Right atrium auricular region (tissue), 2 donors: ENCODE measurements around the gene KCNA2. TPM values are rescaled to one million over a fixed set of nuclear protein-coding genes. Genes with fewer than 3 reads are reported as not detected.

Source experiments
- DNase-seq: peaks from one replicate; pipeline ENCODE4 v3.0.0-alpha.2; 2019; ENCODE audit warnings: low spot score
- H3K27ac ChIP-seq, 2 donors: fragments of 200-600 bp; sonication (generic); 1 replicate in 1 of 2; 2 replicates in 1 of 2; pipeline ENCODE4 v1.5.1; 2016 to 2019
- H3K27me3 ChIP-seq, 2 donors: fragments of 200-600 bp; sonication (generic); one replicate each; pipeline versions ENCODE4 v1.5.1 to v1.6.0; 2017 to 2019
- H3K36me3 ChIP-seq: fragments of 200-600 bp; sonication (generic); one replicate; pipeline ENCODE4 v1.5.1; 2016
- H3K4me1 ChIP-seq, 2 donors: fragments of 200-600 bp; sonication (generic); one replicate each; pipeline versions ENCODE4 v1.5.1 to v1.6.0; 2017 to 2019
- H3K4me3 ChIP-seq, 2 donors: fragments of 200-600 bp; sonication (generic); 1 replicate in 1 of 2; 2 replicates in 1 of 2; pipeline ENCODE4 v1.5.1; 2017 to 2019; ENCODE audit warnings: mild to moderate bottlenecking in 1 of 2, moderate library complexity in 1 of 2
- H3K9me3 ChIP-seq, 2 donors: fragments of 200-600 bp; sonication (generic); one replicate each; pipeline ENCODE4 v1.5.1; 2019
- total RNA-seq, 2 donors: library from RNA; depleted of rRNA; stranded (reverse); fragments of >200 nt; gene quantifications; one replicate each; pipeline ENCODE4 v1.1.0, GENCODE V29; 2016
- TF ChIP-seq, protein P1 (sequence below), 2 donors: fragments of 200-600 bp; sonication (generic); IDR thresholded peaks; one replicate each; pipeline ENCODE4 v1.5.1; 2019; ENCODE audit warnings: antibody characterized with exemption in 2 of 2

Gene KCNA2
- total RNA-seq, 2 donors from 2014 or later = 0.28 to 0.78 TPM

DNA sequence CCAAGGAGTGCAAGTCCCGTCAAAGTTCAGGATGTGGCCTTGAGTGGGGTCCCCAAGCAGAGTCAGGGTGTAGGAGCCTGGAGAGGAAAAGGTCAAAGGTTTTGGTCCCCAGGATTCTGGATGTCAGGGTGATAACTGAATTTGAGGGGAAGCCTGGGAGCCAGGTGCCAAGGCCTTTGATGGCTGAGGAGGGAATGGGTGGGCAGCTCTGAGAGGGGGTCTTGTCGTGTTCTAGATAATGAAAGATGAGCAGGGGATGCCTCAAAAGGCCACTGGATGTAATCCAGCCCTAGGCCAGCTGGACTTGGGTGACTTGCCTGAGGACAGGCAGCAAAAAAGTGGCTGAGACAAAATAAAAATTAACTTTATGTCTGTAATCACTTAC, 27.5 kb upstream of the KCNA2 start:
- DNase-seq = no peak
- Histone ChIP-seq H3K36me3 (no peaks in the 10 kb centered on the region), H3K27me3 (no peaks in the 10 kb centered on the region), H3K4me1 (peaks cover 0 to 30% of the 10 kb centered on the region in 2 donors), H3K9me3 (no peaks in the 10 kb centered on the region), H3K4me3 (no peak overlapping the region), H3K27ac (no peak overlapping the region)
- TF ChIP-seq, protein P1, sequence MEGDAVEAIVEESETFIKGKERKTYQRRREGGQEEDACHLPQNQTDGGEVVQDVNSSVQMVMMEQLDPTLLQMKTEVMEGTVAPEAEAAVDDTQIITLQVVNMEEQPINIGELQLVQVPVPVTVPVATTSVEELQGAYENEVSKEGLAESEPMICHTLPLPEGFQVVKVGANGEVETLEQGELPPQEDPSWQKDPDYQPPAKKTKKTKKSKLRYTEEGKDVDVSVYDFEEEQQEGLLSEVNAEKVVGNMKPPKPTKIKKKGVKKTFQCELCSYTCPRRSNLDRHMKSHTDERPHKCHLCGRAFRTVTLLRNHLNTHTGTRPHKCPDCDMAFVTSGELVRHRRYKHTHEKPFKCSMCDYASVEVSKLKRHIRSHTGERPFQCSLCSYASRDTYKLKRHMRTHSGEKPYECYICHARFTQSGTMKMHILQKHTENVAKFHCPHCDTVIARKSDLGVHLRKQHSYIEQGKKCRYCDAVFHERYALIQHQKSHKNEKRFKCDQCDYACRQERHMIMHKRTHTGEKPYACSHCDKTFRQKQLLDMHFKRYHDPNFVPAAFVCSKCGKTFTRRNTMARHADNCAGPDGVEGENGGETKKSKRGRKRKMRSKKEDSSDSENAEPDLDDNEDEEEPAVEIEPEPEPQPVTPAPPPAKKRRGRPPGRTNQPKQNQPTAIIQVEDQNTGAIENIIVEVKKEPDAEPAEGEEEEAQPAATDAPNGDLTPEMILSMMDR (IDR thresholded peaks at IDR 0.05) = no peak

DNA sequence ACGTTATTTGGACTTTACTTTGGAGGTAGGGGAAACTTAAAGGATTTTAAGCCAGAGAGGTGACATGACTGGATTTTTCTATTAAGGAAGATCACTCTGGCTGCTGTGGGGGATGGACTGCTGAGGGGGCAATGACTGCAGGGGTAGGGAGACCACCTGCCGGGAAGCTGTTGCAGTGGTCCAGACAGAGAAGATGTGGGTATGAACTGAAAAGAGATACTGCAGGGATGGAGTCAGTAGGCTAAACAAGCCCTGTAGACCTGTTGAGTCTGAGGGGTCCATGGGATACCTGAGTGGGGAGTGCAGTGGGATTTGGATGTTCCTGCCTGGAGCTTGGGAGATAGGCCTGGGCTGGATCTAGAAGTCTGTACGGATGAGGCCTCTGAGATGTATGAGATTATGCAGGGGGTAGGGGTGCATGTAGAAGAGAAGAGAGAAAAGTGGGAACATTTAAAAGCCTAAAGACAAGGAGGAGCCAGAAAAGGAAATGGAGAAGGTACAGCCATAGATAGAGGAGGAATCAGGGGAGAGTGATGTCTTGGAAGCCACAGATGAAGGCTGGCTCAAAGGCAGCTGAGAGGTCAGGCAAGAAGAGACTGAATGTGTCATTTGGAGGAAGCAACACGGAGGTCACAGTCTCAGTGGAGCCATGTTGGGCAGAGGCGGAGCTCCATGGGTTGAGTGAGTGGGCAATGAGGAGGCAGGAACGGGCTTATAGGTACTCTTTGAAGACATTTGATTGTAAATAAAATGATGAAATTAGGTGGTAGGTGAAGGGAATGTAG, 25.9 kb upstream of the KCNA2 start:
- Histone ChIP-seq H3K9me3 (no peaks in the 10 kb centered on the region), H3K4me1 (peaks cover 0 to 18% of the 10 kb centered on the region in 2 donors), H3K27ac (no peak overlapping the region), H3K36me3 (no peaks in the 10 kb centered on the region), H3K4me3 (no peak overlapping the region), H3K27me3 (no peaks in the 10 kb centered on the region)
- TF ChIP-seq, protein P1 (IDR thresholded peaks at IDR 0.05) = no peak
- DNase-seq = no peak

DNA sequence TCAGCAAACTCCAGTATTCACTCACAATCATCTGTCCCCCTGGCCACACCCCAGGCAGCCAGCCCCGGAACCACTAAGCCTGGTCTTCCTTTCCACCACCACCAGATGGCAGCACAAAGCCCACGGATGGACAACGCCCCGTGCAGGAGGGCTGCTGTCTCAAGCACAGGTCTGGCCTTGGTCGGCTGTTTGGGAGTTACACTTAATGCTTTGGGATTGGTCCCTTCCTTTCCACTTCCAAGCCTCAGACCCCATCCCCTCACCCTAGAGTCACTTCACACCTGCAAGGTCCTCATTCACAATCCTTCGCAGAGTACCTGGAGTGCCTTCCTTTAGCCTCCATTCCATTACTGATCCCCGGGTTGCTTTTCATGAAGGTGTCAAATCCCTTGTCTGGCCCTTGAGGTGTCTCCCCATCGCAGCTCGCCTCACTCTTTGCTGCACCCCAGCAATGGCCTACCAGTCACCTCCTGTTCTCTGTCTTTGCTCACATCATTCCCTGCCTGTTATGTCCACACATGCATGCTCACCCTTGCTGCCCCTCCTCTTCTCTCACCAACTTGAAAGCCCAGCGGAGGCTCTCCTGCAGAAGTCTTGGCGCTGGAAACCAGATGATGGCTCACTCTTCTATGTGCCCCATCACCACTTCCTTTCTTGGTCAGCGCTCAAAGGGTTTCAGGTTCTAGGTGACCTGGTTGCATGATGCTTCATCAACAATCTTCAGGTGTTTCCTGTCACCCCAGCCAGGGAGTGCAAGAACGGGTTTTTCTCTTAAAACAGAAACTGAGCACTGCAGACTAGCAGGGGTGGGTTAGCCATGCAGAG, 24.9 kb upstream of the KCNA2 start:
- no peak for DNase-seq
- no peaks in the 10 kb centered on the region for H3K36me3 ChIP-seq
- TF ChIP-seq, protein P1 (IDR thresholded peaks at IDR 0.05) = peak; percentile 77 to 93
- H3K27ac ChIP-seq = no peak overlapping the region
- peaks cover 0 to 18% of the 10 kb centered on the region in 2 donors for H3K4me1 ChIP-seq
- no peak overlapping the region for H3K4me3 ChIP-seq
- no peaks in the 10 kb centered on the region for H3K9me3 ChIP-seq
- H3K27me3 ChIP-seq = no peaks in the 10 kb centered on the region

DNA sequence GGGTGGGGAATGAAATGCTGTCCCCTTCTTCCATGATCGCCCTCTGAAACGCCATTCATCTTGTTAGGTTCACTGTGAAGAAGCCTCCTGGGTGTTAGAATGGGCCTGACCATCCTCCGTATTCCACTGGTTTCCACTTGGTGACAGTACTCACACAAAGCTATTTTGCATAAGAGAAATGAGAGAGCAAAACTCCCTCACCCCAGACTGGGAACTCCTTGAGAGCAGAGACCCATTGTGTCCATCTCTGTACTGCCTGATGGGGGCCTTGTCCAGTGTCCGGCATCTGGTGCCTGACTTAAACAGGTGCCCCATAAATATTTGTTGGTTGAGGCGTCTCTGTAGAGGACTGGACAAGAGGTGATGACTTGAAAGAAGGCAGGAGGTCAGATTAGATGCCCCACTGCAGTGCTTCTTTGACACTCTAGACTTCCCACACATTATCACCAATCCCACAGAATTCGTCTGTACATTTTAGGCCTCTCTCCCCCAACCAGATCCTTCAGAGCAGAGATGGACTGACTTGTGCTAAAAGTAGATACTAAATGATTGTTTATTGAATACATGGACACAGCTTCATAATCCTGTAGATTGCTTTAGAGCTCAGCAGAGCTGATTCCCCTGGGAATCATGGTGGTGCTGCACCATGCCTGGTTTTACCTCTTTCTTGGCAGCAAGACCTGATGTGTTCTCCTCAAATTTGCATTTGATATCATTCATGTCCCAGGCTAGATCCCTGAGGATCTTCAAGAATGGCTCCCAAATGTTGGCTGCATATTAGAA, 22.4 kb upstream of the KCNA2 start:
- Histone ChIP-seq H3K9me3 (peaks cover 0 to 2% of the 10 kb centered on the region in 2 donors), H3K27me3 (no peaks in the 10 kb centered on the region), H3K4me1 (peaks cover 0 to 2% of the 10 kb centered on the region in 2 donors), H3K36me3 (no peaks in the 10 kb centered on the region), H3K27ac (no peak overlapping the region), H3K4me3 (no peak overlapping the region)
- no peak for DNase-seq
- TF ChIP-seq, protein P1 (IDR thresholded peaks at IDR 0.05) = no peak

DNA sequence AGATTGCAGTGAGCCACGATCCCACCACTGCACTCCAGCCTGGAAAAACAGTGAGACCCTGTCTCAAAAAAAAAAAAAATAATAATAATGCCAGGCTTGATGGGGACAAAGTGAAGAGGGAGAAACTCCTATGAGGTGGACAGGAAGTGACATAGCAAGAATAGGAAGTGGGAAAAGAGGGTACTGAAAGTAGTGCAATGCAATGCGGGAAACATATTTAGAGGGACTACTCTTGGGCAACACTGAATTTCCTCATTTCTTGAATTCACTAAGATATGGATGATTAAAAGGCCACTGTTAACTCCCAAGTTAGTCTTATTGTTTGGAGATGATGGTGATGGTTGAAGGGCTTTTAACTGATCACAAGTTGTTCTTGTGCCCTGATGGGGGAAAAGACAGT, 21.6 kb upstream of the KCNA2 start:
- no peak overlapping the region for H3K27ac ChIP-seq
- no peak overlapping the region for H3K4me3 ChIP-seq
- no peaks in the 10 kb centered on the region for H3K36me3 ChIP-seq
- peaks cover 0 to 5% of the 10 kb centered on the region in 2 donors for H3K9me3 ChIP-seq
- TF ChIP-seq, protein P1 (IDR thresholded peaks at IDR 0.05) = no peak
- no peak for DNase-seq
- H3K27me3 ChIP-seq = no peaks in the 10 kb centered on the region
- H3K4me1 ChIP-seq = no peaks in the 10 kb centered on the region
